Activated CD8-positive, alpha-beta memory T cell treated with anti-CD3 and anti-CD28 coated beads for 36 hours (primary cell): ENCODE measurements around the gene ZBTB18. TPM values are rescaled to one million over a fixed set of nuclear protein-coding genes. Genes with fewer than 3 reads are reported as not detected.

ENCODE experiments used
- CTCF ChIA-PET: fragments of 350-600 bp; sonication (Branson Sonifier 250); formaldehyde crosslinking; loops from one replicate; lab custom pipeline; 2021; ENCODE audit warnings: antibody characterized with exemption; lab: Charles Lee
- POLR2A ChIA-PET: fragments of 350-600 bp; sonication (Branson Sonifier 250); formaldehyde crosslinking; loops from one replicate; lab custom pipeline; 2021; ENCODE audit warnings: antibody characterized with exemption; lab: Charles Lee
- total RNA-seq, 2 experiments: library from RNA; stranded (reverse); gene quantifications; one replicate each; pipeline ENCODE4 v1.2.3, GENCODE V29; 2021

The ZBTB18 gene
- total RNA-seq, 2 experiments from 2014 or later = 4.9 to 5.2 TPM

DNA sequence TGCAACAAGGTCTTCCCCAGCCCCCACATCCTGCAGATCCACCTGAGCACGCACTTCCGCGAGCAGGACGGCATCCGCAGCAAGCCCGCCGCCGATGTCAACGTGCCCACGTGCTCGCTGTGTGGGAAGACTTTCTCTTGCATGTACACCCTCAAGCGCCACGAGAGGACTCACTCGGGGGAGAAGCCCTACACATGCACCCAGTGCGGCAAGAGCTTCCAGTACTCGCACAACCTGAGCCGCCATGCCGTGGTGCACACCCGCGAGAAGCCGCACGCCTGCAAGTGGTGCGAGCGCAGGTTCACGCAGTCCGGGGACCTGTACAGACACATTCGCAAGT, 3.8 kb downstream of the ZBTB18 start:
- POLR2A ChIA-PET = no interaction called here

DNA sequence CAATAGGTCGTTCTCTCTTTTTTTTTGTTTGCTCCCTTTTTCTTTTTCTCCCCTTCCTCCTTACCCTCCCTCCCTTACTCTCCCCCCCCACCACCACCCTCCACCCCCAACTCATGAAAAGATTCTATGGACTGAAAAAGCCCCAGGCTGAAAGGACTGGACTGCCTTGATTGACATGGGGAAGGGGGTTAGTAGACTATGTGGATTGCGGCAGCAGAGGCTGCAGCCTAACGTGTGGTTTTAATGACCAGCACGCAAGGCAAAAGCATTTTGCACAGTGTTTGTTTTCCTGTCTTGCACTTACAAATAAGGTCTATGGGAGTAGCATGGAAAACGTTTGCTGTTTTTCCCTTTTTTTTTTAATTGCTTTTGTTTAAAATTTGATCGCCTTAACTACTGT, 5.5 kb downstream of the ZBTB18 start:
- POLR2A ChIA-PET = no interaction called here
- CTCF ChIA-PET = no interaction called here

More for the DNA sequence above, 3.8 kb downstream of the ZBTB18 start:
- CTCF ChIA-PET = no interaction called here

DNA sequence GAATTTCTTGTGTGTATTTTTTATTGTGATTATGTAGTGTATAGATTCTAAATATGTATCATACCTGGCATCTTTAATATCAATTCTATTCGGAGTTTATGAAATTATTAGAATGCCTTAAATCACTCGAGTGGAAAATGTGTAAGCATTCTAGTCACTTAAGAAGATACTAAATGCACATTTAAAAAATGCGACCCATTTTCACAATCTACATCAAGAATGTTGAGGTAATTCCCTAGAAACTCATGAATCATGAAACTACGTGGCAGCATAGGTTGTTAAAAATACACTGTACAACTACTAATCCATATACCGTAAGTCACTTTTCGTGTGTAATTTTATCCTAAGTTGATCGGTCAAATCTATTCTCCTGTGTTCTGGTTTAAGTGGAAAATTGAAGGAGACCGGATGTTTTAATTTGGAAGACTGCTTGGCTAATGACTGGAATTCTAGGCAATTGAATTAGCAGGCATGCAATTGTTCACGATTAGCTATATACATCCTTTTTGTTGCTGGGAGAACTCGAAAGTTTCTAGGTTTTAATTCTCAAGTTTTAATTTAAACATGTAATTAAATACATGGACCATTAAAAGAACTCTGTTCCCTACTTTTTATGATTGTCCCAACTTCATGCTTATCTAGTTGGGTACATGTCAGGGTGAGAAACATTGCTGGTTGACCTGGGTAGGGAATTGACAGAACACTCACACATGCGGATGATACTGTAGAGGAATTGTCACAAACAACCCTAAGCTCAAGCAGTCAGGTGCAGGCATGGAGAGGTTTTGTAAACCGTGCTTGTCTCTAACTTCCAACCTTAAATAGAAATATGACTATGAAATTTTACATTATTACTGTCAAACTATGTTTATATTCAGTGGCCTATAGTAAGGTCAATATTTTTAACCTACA, 6.6 kb downstream of the ZBTB18 start:
- ChIA-PET CTCF (no interaction called here), POLR2A (no interaction called here)

GRCh38 chr1:244060117-244060516, 9.0 kb downstream of the ZBTB18 start:
- ChIA-PET POLR2A (interaction anchor here (0.5 kb wide), 1 partner anchor 265 kb away, joined by 3 read pairs; no protein-coding TSS in a partner anchor), CTCF (no interaction called here)

DNA sequence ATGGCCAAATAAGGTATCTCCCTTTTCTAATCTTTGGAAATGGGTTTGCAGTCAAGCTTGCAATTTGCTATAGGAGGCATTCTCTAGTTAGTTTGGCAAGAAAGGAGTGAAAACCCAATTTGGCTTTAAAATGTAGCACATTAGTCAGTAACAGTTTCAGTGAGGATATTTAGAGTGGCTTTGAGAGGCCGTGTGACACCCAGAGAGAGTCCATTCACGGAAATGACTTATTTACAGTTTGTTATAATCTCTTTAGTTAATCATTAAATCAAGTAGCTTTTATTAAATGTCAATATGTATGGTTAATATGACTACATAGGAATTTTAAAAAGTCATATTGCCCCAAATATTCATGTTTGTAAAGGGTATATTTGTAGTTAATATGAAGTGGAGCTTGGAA, 9.6 kb downstream of the ZBTB18 start:
- CTCF ChIA-PET = no interaction called here

GRCh38 chr1:244062156-244062725, 11.2 kb downstream of the ZBTB18 start:
- ChIA-PET CTCF (no interaction called here), POLR2A (no interaction called here)

More for the DNA sequence above, 9.6 kb downstream of the ZBTB18 start:
- POLR2A ChIA-PET = no interaction called here

- ChIA-PET CTCF (no interaction called here), POLR2A (no interaction called here)
Measured at GRCh38 chr1:244063498-244063897, 12.4 kb downstream of the ZBTB18 start.

DNA sequence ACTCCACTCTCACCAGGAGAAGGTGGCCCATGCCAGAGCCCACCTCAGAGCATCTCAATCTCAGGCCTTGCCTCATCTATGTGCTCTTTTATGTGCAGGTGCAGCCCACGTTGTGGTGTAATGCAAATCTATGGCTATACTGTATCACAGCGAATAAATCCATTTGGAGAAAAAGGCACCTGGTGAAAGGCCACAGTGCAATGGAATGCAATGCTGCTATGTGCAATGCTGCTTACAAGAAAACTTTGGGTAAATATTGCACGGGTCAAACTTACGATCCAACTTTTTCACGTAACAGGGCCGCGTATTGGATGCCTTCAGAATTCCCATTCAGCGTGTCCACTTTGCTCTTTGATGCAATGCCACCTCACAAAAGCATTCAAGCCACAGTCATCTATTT, 13.5 kb downstream of the ZBTB18 start:
- ChIA-PET CTCF (no interaction called here), POLR2A (no interaction called here)

DNA sequence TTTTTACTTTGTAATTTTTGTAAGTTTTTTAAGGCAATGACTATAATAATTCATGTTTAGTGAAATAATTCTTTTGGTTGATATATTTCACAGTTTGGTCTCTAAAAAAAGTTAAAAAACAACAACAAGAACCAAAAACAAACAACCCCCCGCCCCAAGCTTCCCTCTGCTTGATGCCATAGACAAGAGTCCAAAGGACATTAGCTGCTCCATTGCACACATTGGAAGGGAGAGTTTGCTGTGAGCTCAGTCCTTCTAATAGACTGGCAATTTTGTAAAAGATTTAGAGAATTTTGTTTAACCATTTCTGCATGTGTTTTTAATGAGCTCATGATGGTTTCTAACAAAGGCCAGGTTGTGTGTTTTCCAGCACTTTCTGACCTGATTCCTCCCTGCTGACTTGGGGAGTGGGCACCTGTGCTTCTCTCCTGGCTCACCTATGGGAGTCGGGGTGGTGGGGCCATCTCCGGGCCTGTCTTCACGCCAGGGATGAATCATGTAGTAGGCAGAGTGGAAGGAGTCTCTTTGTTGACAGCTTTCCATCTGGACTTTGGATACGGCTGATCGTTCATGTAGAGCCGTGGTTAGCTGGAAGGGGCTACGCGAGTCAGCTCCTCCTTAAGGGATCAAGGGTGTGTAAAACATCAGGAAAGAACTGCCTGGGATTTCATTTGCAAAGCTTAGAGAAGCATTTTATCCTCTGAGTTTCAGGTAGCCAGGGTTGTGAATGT, 14.1 kb downstream of the ZBTB18 start:
- CTCF ChIA-PET = no interaction called here
- POLR2A ChIA-PET = interaction anchor here (1.1 kb wide), 1 partner anchor 11 kb away, joined by 4 read pairs; no protein-coding TSS in a partner anchor

GRCh38 chr1:244065960-244066388, 14.9 kb downstream of the ZBTB18 start:
- ChIA-PET POLR2A (interaction anchor here (1.1 kb wide), 1 partner anchor 12 kb away, joined by 4 read pairs; no protein-coding TSS in a partner anchor), CTCF (no interaction called here)

DNA sequence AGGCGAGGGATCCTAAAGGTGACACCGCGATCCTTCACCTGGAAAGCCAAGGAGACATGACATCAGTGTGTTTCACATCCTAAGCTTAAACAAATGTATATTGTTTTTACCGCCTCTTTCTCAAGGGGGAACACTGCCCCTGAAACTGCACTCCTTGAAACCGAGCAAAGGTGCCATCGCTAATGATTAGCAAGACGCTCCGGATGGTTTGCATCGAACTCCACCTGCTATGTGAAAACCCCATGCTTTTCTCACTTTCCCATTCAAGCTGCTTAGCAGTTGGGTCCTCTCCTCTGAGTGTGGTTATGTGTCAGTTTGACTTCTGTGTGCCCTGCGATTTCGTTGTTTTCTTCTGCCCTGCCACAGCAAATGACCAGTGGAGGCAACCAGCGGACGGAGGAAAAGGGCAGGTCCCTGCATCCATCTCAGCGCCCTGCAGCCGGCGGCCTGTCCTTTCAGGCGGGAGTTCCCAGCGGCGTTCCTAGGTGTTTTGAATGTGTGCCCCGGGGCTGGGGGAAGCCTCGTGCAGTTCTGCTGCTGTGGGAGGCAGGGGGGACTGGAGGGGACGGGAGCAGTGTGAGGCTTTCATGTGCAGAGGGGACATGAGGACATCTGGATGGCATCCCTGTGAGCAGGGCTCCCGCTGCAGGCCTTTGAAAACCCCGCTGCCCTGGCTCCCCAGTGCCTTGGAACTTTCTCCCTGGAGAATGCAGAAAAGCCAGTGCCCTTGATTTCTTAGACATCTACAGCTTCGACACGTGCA, 16.1 kb downstream of the ZBTB18 start:
- ChIA-PET CTCF (interaction anchor here (0.7 kb wide), 1 partner anchor 13 kb away, joined by 4 read pairs; no protein-coding TSS in a partner anchor), POLR2A (interaction anchor here (0.8 kb wide), 1 partner anchor 21 kb away, joined by 4 read pairs; no protein-coding TSS in a partner anchor)

DNA sequence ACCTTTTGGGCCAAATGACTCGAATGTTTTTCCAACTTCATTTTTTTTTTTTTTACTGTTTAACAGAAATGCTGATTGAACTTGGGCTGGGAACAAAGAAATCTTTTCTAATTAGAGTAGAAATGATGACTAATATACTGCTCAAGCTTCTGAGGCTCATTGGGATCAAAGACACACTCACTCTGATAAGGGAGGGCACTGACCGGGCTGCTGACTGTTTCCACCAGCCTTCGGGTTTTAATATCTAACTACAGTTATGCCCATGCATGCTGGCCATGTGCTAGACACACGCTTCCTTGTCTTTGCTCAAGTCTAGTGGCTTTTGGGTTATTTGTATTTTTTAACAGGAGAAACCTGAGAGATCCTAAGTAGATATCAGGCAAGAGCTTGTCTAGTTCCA, 16.8 kb downstream of the ZBTB18 start:
- ChIA-PET POLR2A (interaction anchor here (0.8 kb wide), 1 partner anchor 22 kb away, joined by 4 read pairs; no protein-coding TSS in a partner anchor), CTCF (interaction anchor here (0.7 kb wide), 1 partner anchor 12 kb away, joined by 4 read pairs; no protein-coding TSS in a partner anchor)

- CTCF ChIA-PET = no interaction called here
- POLR2A ChIA-PET = no interaction called here
Measured at GRCh38 chr1:244068567-244068966, 17.5 kb downstream of the ZBTB18 start.

- ChIA-PET CTCF (no interaction called here), POLR2A (no interaction called here)
Measured at GRCh38 chr1:244069326-244069898, 18.3 kb downstream of the ZBTB18 start.

DNA sequence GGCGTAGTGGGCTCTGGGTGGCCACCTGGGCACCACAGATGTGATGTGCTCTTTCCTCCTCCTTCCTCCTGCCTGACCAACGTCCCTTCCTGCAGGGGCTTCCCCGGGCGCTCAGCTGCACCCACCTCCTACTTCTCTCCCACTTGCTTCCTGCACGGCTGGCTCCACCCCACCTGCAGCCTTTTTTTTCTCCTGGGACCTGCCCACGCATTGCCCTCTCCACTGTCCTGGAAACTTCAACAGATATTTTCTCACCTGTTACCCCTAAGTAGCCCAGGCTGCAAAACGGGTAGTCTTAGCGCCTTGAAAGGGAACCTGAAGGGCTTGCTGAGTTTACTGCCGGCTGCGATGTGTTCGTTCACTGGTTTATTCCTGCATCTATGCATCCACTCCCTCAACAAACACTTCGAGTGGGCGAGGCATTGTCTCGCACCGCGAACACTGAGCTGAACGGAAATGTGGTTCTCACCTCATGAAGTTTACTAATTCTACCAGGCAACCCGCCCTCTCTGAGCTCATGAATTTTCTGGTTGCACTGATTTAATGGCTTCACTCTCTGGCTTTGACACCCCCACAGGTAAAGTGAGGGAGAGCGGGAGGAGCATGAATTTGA, 23.6 kb downstream of the ZBTB18 start:
- ChIA-PET CTCF (interaction anchor here (0.9 kb wide), 1 partner anchor 27 kb away, joined by 3 read pairs; no protein-coding TSS in a partner anchor), POLR2A (interaction anchor here (0.6 kb wide), 1 partner anchor 27 kb away, joined by 4 read pairs; no protein-coding TSS in a partner anchor)

- ChIA-PET CTCF (interaction anchor here (0.9 kb wide), 1 partner anchor 28 kb away, joined by 3 read pairs; no protein-coding TSS in a partner anchor), POLR2A (no interaction called here)
Measured at GRCh38 chr1:244075247-244075722, 24.2 kb downstream of the ZBTB18 start.

DNA sequence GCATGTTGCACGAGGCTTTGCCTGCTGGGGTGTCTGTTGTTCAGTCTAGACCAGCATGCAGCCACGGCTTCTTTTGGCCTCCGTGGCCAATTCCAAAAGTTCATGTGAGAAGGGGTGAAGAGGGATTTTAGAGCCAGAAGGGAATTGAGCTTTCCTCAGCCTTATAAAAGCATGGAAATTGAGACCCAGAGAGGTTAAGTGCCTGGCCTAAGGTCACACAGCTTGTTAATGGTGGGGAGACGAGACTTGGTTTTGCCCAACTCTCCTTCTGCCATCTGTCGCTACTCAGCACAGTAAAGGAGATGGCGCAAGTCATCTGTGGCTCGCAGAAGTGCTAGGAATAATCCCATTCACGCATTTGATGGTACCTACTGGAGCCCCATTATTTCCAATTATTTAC, 25.7 kb downstream of the ZBTB18 start:
- POLR2A ChIA-PET = interaction anchor here (0.7 kb wide), 1 partner anchor 159 kb away, joined by 3 read pairs; no protein-coding TSS in a partner anchor
- CTCF ChIA-PET = no interaction called here
